HFFc6 (cell line): Measurements from ENCODE around the gene STK38L. TPM values are rescaled to one million over a fixed set of nuclear protein-coding genes. Genes with fewer than 3 reads are reported as not detected.

Source experiments
- DNase-seq: peaks from one replicate; pipeline ENCODE4 v3.0.0-alpha.2; 2018
- H3K27ac Mint-ChIP-seq: 2 replicates; pipeline ENCODE4 v1.8.0; 2020; ENCODE audit warnings: mild to moderate bottlenecking, mixed read lengths
- H3K27me3 Mint-ChIP-seq: 2 replicates; pipeline ENCODE4 v1.8.0; 2021; ENCODE audit warnings: mild to moderate bottlenecking, moderate library complexity, mixed read lengths; ENCODE audit not compliant: insufficient read depth
- H3K36me3 Mint-ChIP-seq: 2 replicates; pipeline ENCODE4 v1.8.0; 2021; ENCODE audit warnings: low read depth, mixed read lengths
- H3K4me1 Mint-ChIP-seq: 2 replicates; pipeline ENCODE4 v1.8.0; 2020; ENCODE audit warnings: low read depth, mixed read lengths
- H3K4me3 Mint-ChIP-seq: 2 replicates; pipeline ENCODE4 v1.8.0; 2020; ENCODE audit warnings: mild to moderate bottlenecking, moderate library complexity, mixed read lengths
- H3K9me3 Mint-ChIP-seq: 2 replicates; pipeline ENCODE4 v1.8.0; 2020; ENCODE audit warnings: mild to moderate bottlenecking, mixed read lengths
- total RNA-seq, 6 experiments: library from RNA; stranded (reverse); fragmentation: NEBNext Ultra II Directional; extraction: Animal tissue kit (Norgen Biotek cat#: 25700); gene quantifications; 2 replicates in 1 of 6; 3 replicates in 5 of 6; pipeline ENCODE4 v1.2.3, GENCODE V29; 2021
- TF ChIP-seq, protein P1 (sequence below): fragments of 200-600 bp; sonication (generic); IDR thresholded peaks from 2 replicates; pipeline ENCODE4 v1.5.0; 2021; ENCODE audit warnings: antibody characterized with exemption, mild to moderate bottlenecking

The STK38L gene
- total RNA-seq, 6 experiments from 2014 or later, result 8.2 to 12.6 (median 10.9) TPM

DNA sequence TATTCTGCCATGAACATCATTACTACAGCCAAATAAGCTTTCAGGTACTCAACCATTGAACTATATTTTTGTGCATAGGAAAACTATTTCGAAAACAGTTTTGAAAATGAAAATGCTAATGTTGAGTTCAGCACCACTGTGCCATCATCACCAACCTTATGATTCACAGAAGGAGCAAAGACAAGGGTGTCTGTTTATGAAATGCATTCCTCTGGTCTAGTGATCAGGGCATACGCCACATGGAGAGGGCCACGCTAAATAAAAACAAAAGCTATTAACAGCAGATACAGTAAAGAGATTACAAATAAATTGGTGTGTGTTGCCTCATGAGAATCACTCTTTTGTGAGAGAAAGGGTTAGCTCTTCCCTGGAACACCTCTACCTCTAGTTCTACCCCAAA is 45.3 kb downstream of the STK38L start:
- H3K4me3 Mint-ChIP-seq, result no peak overlapping the region
- peaks cover 35% of the 10 kb centered on the region for H3K4me1 Mint-ChIP-seq
- H3K27ac Mint-ChIP-seq, result no peak overlapping the region
- H3K27me3 Mint-ChIP-seq, result no peaks in the 10 kb centered on the region; the same call in 1 of the 2 replicates
- no peaks in the 10 kb centered on the region for H3K9me3 Mint-ChIP-seq
- no peaks in the 10 kb centered on the region for H3K36me3 Mint-ChIP-seq
- DNase-seq, result no peak
- TF ChIP-seq, protein P1, sequence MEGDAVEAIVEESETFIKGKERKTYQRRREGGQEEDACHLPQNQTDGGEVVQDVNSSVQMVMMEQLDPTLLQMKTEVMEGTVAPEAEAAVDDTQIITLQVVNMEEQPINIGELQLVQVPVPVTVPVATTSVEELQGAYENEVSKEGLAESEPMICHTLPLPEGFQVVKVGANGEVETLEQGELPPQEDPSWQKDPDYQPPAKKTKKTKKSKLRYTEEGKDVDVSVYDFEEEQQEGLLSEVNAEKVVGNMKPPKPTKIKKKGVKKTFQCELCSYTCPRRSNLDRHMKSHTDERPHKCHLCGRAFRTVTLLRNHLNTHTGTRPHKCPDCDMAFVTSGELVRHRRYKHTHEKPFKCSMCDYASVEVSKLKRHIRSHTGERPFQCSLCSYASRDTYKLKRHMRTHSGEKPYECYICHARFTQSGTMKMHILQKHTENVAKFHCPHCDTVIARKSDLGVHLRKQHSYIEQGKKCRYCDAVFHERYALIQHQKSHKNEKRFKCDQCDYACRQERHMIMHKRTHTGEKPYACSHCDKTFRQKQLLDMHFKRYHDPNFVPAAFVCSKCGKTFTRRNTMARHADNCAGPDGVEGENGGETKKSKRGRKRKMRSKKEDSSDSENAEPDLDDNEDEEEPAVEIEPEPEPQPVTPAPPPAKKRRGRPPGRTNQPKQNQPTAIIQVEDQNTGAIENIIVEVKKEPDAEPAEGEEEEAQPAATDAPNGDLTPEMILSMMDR, result no peak

DNA sequence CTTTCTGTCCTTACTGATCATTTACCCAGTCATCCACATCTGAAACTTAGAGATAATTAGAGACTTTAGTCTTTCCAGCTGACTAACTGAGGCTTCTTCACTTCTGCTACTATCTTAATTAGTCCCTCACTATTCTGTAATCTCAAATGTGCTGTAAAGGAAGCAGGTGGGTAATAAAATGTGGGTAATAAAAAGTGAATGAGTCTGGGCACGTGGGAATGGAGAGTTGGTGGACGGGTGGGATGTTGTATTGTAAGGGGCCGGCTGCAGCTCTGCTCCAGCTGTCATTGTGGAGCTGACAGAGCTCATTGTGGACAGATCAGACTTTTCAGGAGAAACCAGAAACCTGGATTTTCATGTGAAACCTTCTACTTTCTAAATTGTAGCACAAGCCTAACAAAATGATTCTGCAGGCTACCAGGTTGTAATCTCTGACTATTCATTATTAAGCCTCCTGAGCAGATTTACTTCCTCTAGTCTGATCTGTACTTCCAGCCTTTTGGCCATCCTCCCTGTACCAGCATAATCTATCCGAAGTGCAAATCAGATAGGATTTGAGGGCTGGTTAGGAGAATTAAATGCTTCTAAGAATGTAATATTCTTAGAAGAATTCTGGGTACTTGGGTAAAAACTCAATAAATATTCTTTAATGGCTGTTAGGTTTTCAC is 46.5 kb downstream of the STK38L start:
- Mint-ChIP-seq H3K9me3 (no peaks in the 10 kb centered on the region), H3K4me1 (peaks cover 26% of the 10 kb centered on the region), H3K27ac (no peak overlapping the region), H3K4me3 (no peak overlapping the region), H3K36me3 (no peaks in the 10 kb centered on the region), H3K27me3 (no peaks in the 10 kb centered on the region; the same call in 1 of the 2 replicates)
- no peak for DNase-seq
- TF ChIP-seq, protein P1, result no peak

DNA sequence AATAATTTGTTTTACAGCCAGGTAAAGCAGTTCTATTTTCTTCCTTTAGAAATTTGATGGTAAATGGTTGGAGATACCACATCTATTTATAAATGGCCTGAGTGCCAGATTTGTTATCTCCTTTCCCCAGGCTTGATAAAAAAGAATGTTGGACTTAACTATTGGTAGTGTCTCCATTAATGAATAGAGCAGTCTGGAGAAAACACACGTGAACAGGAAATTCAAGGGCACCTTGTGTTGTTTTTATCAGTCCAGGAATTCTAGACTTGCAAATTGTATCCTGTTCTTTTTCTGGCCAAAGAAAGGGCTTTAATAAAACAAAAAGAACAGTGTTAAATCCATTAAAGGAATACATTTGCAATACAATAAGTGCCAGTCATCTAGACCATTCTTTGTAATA is 47.8 kb downstream of the STK38L start:
- H3K27ac Mint-ChIP-seq, result no peak overlapping the region
- H3K4me1 Mint-ChIP-seq, result peaks cover 19% of the 10 kb centered on the region
- TF ChIP-seq, protein P1, result no peak
- H3K9me3 Mint-ChIP-seq, result no peaks in the 10 kb centered on the region
- no peak overlapping the region for H3K4me3 Mint-ChIP-seq
- H3K36me3 Mint-ChIP-seq, result no peaks in the 10 kb centered on the region
- no peaks in the 10 kb centered on the region; the same call in 1 of the 2 replicates for H3K27me3 Mint-ChIP-seq
- no peak for DNase-seq

DNA sequence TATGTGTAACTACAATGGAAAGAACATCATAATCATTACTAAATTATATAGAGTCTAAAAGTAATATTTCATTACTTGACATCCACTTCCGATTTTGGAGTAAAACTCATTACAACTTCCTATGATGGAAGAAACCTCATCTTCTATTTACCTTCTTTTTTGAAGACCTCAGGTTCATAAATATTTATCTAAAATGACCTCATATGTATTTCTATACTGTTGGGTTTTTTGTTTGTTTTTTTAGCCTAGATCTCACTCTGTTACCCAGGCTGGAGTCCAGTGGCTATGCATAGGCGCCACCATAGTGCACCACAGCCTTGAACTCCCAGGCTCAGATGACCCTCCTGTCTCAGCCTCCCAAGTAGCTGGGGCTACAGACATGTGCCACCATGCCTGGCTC is 48.6 kb downstream of the STK38L start:
- no peaks in the 10 kb centered on the region for H3K9me3 Mint-ChIP-seq
- DNase-seq, result no peak
- H3K27me3 Mint-ChIP-seq, result no peaks in the 10 kb centered on the region; the same call in 1 of the 2 replicates
- no peak overlapping the region for H3K4me3 Mint-ChIP-seq
- H3K36me3 Mint-ChIP-seq, result no peaks in the 10 kb centered on the region
- peaks cover 19% of the 10 kb centered on the region for H3K4me1 Mint-ChIP-seq
- TF ChIP-seq, protein P1, result no peak
- H3K27ac Mint-ChIP-seq, result no peak overlapping the region

DNA sequence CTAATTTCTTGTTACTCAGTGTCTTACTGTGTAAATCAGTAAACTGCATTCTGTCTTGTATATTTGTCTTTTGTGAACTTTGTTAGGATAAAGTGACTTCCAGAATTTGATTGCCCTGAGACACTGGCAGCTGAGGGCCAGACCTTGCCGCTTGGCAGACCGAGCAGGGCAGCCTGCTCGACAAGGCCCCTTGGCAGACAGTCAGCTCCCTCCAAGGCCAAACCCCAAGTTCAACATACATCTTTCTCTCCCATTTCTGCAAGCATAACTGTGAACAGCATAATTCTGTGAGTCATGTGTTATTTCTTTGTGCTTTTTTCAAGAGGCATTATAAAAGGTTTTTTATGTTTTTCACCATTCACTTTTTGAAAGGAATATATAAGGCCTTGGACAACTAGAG is 49.4 kb downstream of the STK38L start:
- DNase-seq, result no peak
- peaks cover 19% of the 10 kb centered on the region for H3K4me1 Mint-ChIP-seq
- H3K9me3 Mint-ChIP-seq, result no peaks in the 10 kb centered on the region
- no peaks in the 10 kb centered on the region for H3K36me3 Mint-ChIP-seq
- H3K4me3 Mint-ChIP-seq, result no peak overlapping the region
- no peak overlapping the region for H3K27ac Mint-ChIP-seq
- TF ChIP-seq, protein P1, result no peak
- no peaks in the 10 kb centered on the region for H3K27me3 Mint-ChIP-seq
